GM12872 (cell line): Measurements from ENCODE around the gene MYL12B.

Experiments
- CTCF ChIP-seq: IDR thresholded peaks from 3 replicates; pipeline ENCODE4 v1.5.1; 2011; ENCODE audit warnings: low read depth, mild to moderate bottlenecking, low read length, moderate library complexity; ENCODE audit not compliant: insufficient read depth

The MYL12B gene

GRCh38 chr18:3266062-3266608 is 4.2 kb downstream of the MYL12B start:
- TF ChIP-seq CTCF, result no peak

- no peak for TF ChIP-seq CTCF
Measured at GRCh38 chr18:3268306-3268705, 6.4 kb downstream of the MYL12B start.

- TF ChIP-seq CTCF, result no peak
Measured at GRCh38 chr18:3269241-3269913, 7.4 kb downstream of the MYL12B start.

- TF ChIP-seq CTCF, result no peak
Measured at GRCh38 chr18:3269914-3270299, 8.0 kb downstream of the MYL12B start.

- no peak for TF ChIP-seq CTCF
Measured at GRCh38 chr18:3273042-3273441, 11.1 kb downstream of the MYL12B start.

GRCh38 chr18:3279201-3280185 is 17.6 kb downstream of the MYL12B start:
- no peak for TF ChIP-seq CTCF
